ENCODE data around the gene MIPOL1.
"Not testable (repeated sequence)": the region's sequence is repeated elsewhere in the genome, so short reads cannot be mapped to it uniquely, and the experiment has no call there.

The MIPOL1 gene

DNA sequence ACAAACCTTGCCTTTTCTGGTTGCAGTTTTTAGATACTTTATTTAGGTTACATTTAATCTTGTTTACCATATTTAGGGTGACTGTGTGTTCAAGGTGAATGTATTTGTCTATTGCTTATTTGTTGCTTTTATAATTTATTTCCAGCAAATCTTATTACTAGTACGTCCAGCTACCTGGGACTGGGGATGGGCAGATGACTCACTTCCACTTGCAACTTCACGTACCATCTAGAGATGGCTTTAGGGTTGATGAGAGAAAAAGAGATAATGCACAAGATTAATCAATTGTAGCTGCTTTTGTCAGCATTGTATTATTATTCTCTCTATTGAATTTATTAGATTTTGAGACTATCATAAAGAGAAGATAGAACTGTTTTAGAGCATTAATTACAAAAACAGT, 5.1 kb downstream of the MIPOL1 start:
- no peak for DNase-seq (ENCODE audit: low read depth)
- H3K4me3 ChIP-seq (replicated peaks; ENCODE audit: low read depth, low read length): no peak overlapping the region
- TF ChIP-seq, protein P1, sequence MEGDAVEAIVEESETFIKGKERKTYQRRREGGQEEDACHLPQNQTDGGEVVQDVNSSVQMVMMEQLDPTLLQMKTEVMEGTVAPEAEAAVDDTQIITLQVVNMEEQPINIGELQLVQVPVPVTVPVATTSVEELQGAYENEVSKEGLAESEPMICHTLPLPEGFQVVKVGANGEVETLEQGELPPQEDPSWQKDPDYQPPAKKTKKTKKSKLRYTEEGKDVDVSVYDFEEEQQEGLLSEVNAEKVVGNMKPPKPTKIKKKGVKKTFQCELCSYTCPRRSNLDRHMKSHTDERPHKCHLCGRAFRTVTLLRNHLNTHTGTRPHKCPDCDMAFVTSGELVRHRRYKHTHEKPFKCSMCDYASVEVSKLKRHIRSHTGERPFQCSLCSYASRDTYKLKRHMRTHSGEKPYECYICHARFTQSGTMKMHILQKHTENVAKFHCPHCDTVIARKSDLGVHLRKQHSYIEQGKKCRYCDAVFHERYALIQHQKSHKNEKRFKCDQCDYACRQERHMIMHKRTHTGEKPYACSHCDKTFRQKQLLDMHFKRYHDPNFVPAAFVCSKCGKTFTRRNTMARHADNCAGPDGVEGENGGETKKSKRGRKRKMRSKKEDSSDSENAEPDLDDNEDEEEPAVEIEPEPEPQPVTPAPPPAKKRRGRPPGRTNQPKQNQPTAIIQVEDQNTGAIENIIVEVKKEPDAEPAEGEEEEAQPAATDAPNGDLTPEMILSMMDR (IDR thresholded peaks at IDR 0.05; ENCODE audit: low read length, missing control alignments): no peak

DNA sequence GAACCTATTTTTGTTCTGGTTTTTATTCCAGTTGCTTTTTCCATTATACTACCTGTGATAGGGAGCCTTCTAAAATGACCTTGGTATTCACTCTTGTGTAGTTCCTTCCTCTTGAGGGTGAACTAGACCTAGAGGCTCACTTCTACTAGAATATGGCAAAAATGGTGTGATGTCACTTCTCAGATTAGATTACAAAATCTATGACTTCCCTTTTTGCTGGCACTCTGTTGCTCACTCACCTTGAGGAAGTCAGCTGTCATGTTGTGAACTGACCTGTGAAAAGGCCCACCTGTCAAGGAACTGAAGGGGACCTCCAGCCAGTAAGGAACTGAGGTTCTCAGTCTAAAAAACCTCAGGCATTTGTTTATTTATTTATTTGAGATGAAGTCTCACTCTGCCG, 5.7 kb downstream of the MIPOL1 start:
- DNase-seq (ENCODE audit: low read depth): no peak
- H3K4me3 ChIP-seq (replicated peaks; ENCODE audit: low read depth, low read length): no peak overlapping the region
- TF ChIP-seq, protein P1 (IDR thresholded peaks at IDR 0.05; ENCODE audit: low read length, missing control alignments): no peak

DNA sequence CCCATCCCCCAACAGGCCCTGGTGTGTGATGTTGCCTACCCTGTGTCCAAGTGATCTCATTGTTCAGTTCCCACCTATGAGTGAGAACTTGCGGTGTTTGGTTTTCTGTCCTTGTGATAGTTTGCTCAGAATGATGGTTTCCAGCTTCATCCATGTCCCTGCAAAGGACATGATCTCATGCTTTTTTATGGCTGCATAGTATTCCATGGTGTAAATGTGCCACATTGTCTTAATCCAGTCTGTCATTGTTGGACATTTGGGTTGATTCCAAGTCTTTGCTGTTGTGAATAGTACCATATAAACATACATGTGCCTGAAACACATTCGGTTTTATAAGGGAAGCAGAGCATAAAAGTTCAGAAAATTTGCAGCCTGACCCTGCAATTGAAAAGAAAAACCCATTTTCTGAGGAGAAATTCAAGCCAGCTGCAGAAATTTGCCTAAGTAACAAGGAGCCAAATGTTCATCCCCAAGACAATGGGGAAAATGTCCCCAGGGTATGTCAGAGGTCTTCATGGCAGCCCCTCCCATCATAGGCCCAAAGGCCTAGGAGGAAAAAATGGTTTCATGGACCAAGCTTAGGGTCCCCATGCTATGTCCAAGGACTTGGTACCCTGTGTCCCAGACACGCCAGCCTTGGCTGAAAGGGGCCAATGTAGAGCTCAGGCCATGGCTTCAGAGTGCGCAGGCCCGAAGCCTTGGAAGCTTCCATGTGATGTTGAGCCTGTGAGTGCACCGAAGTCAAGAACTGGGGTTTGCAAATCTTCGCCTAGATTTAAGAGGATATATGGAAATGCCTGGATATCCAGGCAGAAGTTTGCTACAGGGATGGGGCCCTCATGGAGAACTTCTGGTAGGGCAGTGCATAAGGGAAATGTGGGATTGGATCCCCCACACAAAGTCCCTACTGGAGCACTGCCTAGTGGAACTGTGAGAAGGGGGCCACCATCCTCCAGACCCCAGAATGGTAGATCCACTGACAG, 8.2 kb downstream of the MIPOL1 start:
- H3K4me3 ChIP-seq (replicated peaks; ENCODE audit: low read depth, low read length); DNase-seq (ENCODE audit: low read depth): not testable (repeated sequence)

- not testable (repeated sequence) for DNase-seq (ENCODE audit: low read depth); H3K4me3 ChIP-seq (replicated peaks; ENCODE audit: low read depth, low read length)
These were observed 11.9 kb downstream of the MIPOL1 start for GRCh38 chr14:37209617-37210016.

- TF ChIP-seq, protein P1 (IDR thresholded peaks at IDR 0.05; ENCODE audit: low read length, missing control alignments): no peak
- H3K4me3 ChIP-seq (replicated peaks; ENCODE audit: low read depth, low read length): no peak overlapping the region
- no peak for DNase-seq (ENCODE audit: low read depth)
These were observed 12.7 kb downstream of the MIPOL1 start for GRCh38 chr14:37210448-37210847.

DNA sequence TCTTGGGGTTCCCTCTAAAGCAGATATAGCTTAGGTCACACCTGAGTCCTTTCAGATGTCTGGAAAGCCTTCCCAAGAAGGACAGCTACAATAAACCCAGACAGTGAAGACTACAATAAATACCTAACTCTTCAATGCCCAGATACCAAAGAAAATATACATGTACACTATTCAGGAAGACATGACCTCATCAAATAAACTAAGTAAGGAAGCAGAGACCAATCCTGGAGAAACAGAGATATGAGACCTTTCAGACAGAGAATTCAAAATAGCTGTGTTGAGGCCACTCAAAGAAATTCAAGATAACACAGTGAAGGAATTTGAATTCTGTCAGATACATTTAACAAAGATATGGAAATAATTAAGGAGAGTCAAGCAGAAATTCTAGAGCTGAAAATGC, 15.3 kb downstream of the MIPOL1 start:
- H3K4me3 ChIP-seq (replicated peaks; ENCODE audit: low read depth, low read length): no peak overlapping the region
- TF ChIP-seq, protein P1 (IDR thresholded peaks at IDR 0.05; ENCODE audit: low read length, missing control alignments): no peak
- no peak for DNase-seq (ENCODE audit: low read depth)

GRCh38 chr14:37215345-37215744, 17.6 kb downstream of the MIPOL1 start:
- TF ChIP-seq, protein P1 (IDR thresholded peaks at IDR 0.05; ENCODE audit: low read length, missing control alignments): no peak
- no peak overlapping the region for H3K4me3 ChIP-seq (replicated peaks; ENCODE audit: low read depth, low read length)
- no peak for DNase-seq (ENCODE audit: low read depth)

DNA sequence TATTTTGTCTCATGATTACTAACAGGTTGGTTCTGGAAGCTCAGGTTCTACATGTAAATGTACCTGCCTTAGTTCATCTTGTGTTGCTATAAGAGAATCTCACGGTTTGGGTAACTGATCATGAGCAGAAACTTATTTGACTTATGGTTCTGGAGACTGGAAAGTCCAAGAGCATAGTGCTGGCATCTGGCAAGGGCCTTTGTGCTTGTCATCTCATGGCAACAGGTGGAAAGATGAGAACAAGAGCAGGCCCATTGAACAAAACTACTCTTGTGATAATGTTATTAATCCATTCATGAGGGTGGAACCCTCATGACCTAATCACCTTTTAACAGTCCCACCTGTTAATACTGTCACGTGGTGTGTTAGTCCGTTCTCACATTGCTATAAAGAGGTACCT, 23.3 kb downstream of the MIPOL1 start:
- TF ChIP-seq, protein P1 (IDR thresholded peaks at IDR 0.05; ENCODE audit: low read length, missing control alignments): no peak
- no peak overlapping the region for H3K4me3 ChIP-seq (replicated peaks; ENCODE audit: low read depth, low read length)
- no peak for DNase-seq (ENCODE audit: low read depth)

All from fibroblast of pulmonary artery (primary cell).